ENCODE measurements around the gene TENT5C.
"Not testable (repeated sequence)": the region's sequence is repeated elsewhere in the genome, so short reads cannot be mapped to it uniquely, and the experiment has no call there.

GRCh38 chr1:117558451-117558850 lies 47.4 kb upstream of the TENT5C start:
- TF ChIP-seq POLR2A, CTCF (IDR thresholded peaks at IDR 0.05): not testable (repeated sequence)
